Spleen (tissue), 11 donors: Measurements from ENCODE around the gene TMEM86B. TPM values are rescaled to one million over a fixed set of nuclear protein-coding genes. Genes with fewer than 3 reads are reported as not detected.

Source experiments
- DNase-seq: peaks from one replicate; pipeline ENCODE4 v3.0.0-alpha.2; 2020
- H3K27ac ChIP-seq, 8 donors: fragments of 200-600 bp; sonication (generic) in 7 of 8; 1 replicate in 4 of 8; 2 replicates in 4 of 8; pipeline versions ENCODE4 v1.5.0 to v1.8.0; 2016 to 2021; ENCODE audit warnings: inconsistent platforms in 4 of 8, mild to moderate bottlenecking in 4 of 8, moderate library complexity in 1 of 8
- H3K27me3 ChIP-seq, 7 donors: fragments of 200-600 bp; sonication (generic) in 6 of 7; replicated peaks in 1 of 7; 1 replicate in 4 of 7; 2 replicates in 3 of 7; pipeline versions ENCODE4 v1.5.0 to v1.8.0; 2016 to 2021; ENCODE audit warnings: inconsistent platforms in 3 of 7, mild to moderate bottlenecking in 1 of 7
- H3K36me3 ChIP-seq, 6 donors: fragments of 200-600 bp; sonication (generic) in 5 of 6; 1 replicate in 4 of 6; 2 replicates in 2 of 6; pipeline versions ENCODE4 v1.5.0 to v1.8.0; 2016 to 2021; ENCODE audit warnings: inconsistent platforms in 2 of 6
- H3K4me1 ChIP-seq, 6 donors: fragments of 200-600 bp; sonication (generic) in 5 of 6; 1 replicate in 3 of 6; 2 replicates in 3 of 6; pipeline versions ENCODE4 v1.5.0 to v1.8.0; 2016 to 2021; ENCODE audit warnings: inconsistent platforms in 3 of 6
- H3K4me3 ChIP-seq, 8 donors: fragments of 200-600 bp; sonication (generic) in 7 of 8; 1 replicate in 4 of 8; 2 replicates in 4 of 8; pipeline versions ENCODE4 v1.5.0 to v1.8.0; 2016 to 2021; ENCODE audit warnings: inconsistent platforms in 4 of 8, mild to moderate bottlenecking in 4 of 8, moderate library complexity in 2 of 8
- H3K9me3 ChIP-seq, 8 donors: fragments of 200-600 bp; sonication (generic) in 7 of 8; 1 replicate in 4 of 8; 2 replicates in 4 of 8; pipeline versions ENCODE4 v1.5.0 to v1.8.0; 2016 to 2021; ENCODE audit warnings: inconsistent platforms in 4 of 8
- POLR2A ChIP-seq, 3 donors: fragments of 450-650 bp; IDR thresholded peaks; one replicate each; pipeline ENCODE4 v1.5.1; 2017; ENCODE audit warnings: antibody characterized with exemption in 3 of 3, mild to moderate bottlenecking in 1 of 3
- POLR2AphosphoS5 ChIP-seq, 3 donors: sonication (generic); formaldehyde crosslinking; IDR thresholded peaks; one replicate each; pipeline ENCODE4 v1.5.1; 2017; ENCODE audit warnings: antibody characterized with exemption in 3 of 3
- WGBS, 5 donors: extraction: QIAGEN DNeasy Blood & Tissue Kit in 3 of 5; methylation state at CpG; one replicate each; pipeline versions ENCODE4 v1.1.5 to v1.1.7; 2013 to 2018; 5-methylcytosine and 5-hydroxymethylcytosine counted together
- intact Hi-C: fragments of 100-400 bp; cut with DNase I; formaldehyde crosslinking; loops from one replicate; pipeline ENCODE4 v1.15.0; 2023; ENCODE audit warnings: low total_unique reads
- polyA plus RNA-seq, 3 donors: library from polyadenylated mRNA; stranded (reverse); fragments of 200-250 nt; gene quantifications; one replicate each; pipeline ENCODE4 v1.2.1, GENCODE V29; 2013
- total RNA-seq, 7 donors: library from RNA; depleted of rRNA in 3 of 7; stranded (reverse); fragments of >200 nt in 3 of 7; fragmentation: NEBNext Ultra II Directional in 4 of 7; extraction: Animal tissue kit (Norgen Biotek cat#: 25700) in 4 of 7; gene quantifications; one replicate each; pipeline versions ENCODE4 v1.1.0 to v1.2.1, GENCODE V29; 2016 to 2021
- TF ChIP-seq, protein P1 (sequence below), 11 experiments: fragments of 200-600 bp in 7 of 11; fragments of 450-650 bp in 4 of 11; sonication (generic) in 4 of 11; IDR thresholded peaks in 8 of 11; conservative IDR thresholded peaks in 3 of 11; 1 replicate in 7 of 11; 2 replicates in 4 of 11; pipeline versions ENCODE4 v1.4.0 to v1.8.0; 2016 to 2021; ENCODE audit warnings: antibody characterized with exemption in 11 of 11, inconsistent platforms in 4 of 11, mild to moderate bottlenecking in 1 of 11
- donor health status: healthy with polysubstance abuse.
- donor health status: DM: no; HTN: no; CAD: no; lungs with moderate emphysema.
- donor health status: DM: no; HTN: no; CAD: no.
- donor health status: Bipolar disorder and iron deficiency.
- donor health status: healthy.
- donor health status: DM: no; HTN: no; CAD: no.
- donor health status: DM: yes; HTN: yes; CAD: no.

The TMEM86B gene
- total and polyA plus RNA-seq, 10 donors, result 7.5 to 31.5 (median 10.5) TPM

DNA sequence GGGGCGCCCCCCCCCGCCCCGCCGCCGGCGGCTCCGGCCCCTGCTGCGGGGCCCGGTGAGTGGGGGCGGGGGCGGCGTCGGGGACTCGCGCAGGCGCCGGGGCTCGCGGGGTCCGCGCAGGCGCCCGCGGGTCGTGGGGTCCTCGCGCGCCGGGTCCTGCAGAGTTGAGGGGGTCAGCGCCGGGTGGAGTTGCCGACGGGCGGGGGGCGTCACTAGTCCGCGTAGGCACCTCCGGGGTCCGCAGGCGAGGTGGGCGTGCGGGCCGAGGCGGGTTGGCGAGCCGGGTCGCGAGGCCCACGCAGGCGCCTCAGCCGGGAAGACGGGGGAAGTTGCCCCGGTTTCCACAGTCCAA is 29.9 kb upstream of the TMEM86B start:
- Histone ChIP-seq H3K27ac (peak overlapping the region; percentile 78 to 98 (median 96)), H3K4me1 (peaks cover 40 to 62% (median 56%) of the 10 kb centered on the region in 6 donors), H3K9me3 (no peaks in the 10 kb centered on the region), H3K4me3 (peak overlapping the region; percentile 79 to 96 (median 90)), H3K36me3 (peaks cover 0 to 11% (median 0%) of the 10 kb centered on the region in 6 donors), H3K27me3 (no peaks in the 10 kb centered on the region)
- TF ChIP-seq, protein P1, sequence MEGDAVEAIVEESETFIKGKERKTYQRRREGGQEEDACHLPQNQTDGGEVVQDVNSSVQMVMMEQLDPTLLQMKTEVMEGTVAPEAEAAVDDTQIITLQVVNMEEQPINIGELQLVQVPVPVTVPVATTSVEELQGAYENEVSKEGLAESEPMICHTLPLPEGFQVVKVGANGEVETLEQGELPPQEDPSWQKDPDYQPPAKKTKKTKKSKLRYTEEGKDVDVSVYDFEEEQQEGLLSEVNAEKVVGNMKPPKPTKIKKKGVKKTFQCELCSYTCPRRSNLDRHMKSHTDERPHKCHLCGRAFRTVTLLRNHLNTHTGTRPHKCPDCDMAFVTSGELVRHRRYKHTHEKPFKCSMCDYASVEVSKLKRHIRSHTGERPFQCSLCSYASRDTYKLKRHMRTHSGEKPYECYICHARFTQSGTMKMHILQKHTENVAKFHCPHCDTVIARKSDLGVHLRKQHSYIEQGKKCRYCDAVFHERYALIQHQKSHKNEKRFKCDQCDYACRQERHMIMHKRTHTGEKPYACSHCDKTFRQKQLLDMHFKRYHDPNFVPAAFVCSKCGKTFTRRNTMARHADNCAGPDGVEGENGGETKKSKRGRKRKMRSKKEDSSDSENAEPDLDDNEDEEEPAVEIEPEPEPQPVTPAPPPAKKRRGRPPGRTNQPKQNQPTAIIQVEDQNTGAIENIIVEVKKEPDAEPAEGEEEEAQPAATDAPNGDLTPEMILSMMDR (IDR thresholded peaks at IDR 0.05 in 8 of 11, conservative IDR thresholded peaks at IDR 0.05 in 3 of 11), result no peak
- TF ChIP-seq POLR2AphosphoS5 (IDR thresholded peaks at IDR 0.05) (no peak), POLR2A (IDR thresholded peaks at IDR 0.05) (no peak)
- intact Hi-C loops, result loop anchor here (10.0 kb wide), 1 partner anchor 74 kb away; the partner anchor contains the start of gene SYT5
- 0 to 1% (median 1%) methylated on average over 1 to 53 of the region's 53 CpGs for WGBS, 5 donors
- no peak for DNase-seq

DNA sequence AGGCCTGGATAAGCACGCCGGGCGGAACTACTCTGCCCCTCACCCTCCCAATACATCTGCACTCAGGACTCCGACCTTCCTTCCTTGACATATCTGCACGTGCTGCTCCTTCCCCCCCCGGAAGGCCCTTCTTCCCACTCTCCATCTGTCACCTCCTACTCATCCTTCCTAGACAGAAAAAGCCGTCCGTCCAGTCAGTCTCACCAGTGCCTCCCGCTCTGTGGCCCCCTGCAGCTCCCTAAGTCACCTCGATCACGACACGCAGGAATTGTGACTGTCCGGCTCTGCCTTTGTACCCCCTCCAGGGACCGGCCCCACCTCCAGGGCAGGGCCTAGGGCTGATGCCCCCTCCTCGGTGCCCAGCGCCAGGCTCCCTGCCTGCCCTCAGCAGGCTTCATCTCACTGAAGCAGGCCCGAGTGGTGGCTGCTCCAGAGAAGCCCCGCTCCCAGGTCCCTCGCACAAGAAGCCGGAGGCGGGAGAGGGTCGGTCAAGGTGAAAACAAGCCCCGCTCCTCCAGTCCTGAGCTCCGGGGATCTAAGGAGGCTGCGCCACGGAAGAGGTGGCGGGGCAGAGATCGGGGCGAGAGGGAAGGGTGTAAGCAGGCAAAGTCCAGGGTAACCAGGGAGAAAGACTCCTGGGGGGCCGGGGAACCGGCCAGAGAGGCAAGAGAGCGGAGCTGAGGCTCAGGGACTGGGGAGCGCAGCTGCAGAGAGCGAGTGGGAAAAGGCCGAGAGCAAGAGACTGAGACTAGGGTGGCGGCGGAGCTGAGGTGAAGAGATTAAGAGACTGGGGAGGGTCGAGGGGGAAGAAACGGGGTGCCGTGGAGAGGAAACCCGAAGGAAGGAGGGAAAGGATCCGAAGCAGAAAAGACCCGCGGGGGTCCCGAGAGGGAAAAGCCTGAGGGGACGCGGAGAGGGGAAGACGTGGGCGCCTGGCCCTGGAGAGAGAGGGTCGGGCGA is 29.2 kb upstream of the TMEM86B start:
- no peaks in the 10 kb centered on the region for H3K27me3 ChIP-seq
- peaks cover 47 to 69% (median 63%) of the 10 kb centered on the region in 6 donors for H3K4me1 ChIP-seq
- H3K36me3 ChIP-seq, result peaks cover 0 to 11% (median 0%) of the 10 kb centered on the region in 6 donors
- DNase-seq, result peak; percentile 83
- H3K9me3 ChIP-seq, result no peaks in the 10 kb centered on the region
- H3K4me3 ChIP-seq, result peak overlapping the region; percentile 79 to 96 (median 90)
- TF ChIP-seq POLR2A (IDR thresholded peaks at IDR 0.05) (no peak), POLR2AphosphoS5 (IDR thresholded peaks at IDR 0.05) (peak in 1 of 3 donors; percentile 23)
- 0 to 1% (median 1%) methylated on average over 46 to 51 of the region's 51 CpGs for WGBS, 5 donors
- peak overlapping the region; percentile 78 to 98 (median 96) for H3K27ac ChIP-seq
- intact Hi-C loops, result loop anchor here (10.0 kb wide), 1 partner anchor 73 kb away; the partner anchor contains the start of gene SYT5

DNA sequence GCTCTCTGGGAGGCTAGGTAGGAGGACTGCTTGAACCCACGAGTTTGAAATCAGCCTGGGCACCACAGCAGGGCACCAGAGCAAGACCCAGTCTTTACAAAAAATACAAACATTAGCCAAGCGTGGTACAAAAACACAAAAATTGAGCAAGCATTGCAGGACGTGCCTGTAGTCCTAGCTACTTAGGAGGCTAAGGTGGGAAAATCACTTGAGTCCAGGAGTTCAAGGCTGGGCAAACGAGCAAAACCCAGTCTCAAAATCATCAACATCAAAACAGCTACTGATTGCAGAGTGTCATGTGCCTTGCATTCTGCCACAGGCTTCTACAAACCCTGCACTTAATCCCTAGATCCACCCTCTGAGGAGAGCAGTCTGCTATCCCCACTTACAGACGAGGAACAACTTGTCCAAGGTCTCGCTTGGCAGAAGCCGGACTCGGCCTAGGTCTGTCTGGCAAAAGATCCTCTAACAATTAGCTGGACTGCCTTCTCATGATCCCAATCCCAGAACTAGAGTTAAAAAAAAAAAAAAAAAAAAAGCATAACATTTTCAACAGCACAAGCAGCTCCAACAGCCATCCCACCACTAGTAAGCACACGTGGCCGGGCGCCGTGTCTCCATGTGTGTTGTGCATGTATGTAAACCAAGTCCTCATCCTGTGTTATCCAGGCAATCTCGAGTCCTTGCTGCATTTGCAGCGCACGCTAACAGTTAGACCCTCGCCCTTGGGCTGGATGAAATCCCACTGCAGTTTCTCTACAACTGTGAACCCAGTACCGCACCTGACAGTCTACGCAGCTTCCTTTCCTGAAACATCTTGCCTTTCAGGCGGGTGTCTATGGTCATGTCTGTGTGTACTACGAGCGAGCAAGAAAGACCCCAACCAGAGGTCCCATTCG is 28.2 kb upstream of the TMEM86B start:
- H3K27ac ChIP-seq, result peak overlapping the region in 7 of 8 donors; percentile 93 to 98 (median 96)
- H3K4me3 ChIP-seq, result peak overlapping the region; percentile 79 to 96 (median 90)
- peaks cover 56 to 78% (median 73%) of the 10 kb centered on the region in 6 donors for H3K4me1 ChIP-seq
- peaks cover 0 to 2% (median 0%) of the 10 kb centered on the region in 6 donors for H3K36me3 ChIP-seq
- no peaks in the 10 kb centered on the region for H3K27me3 ChIP-seq
- 19 to 27% (median 23%) methylated on average over 22 of the region's 22 CpGs for whole genome bisulfite sequencing, 5 donors
- intact Hi-C loops, result loop anchor here (10.0 kb wide), 1 partner anchor 72 kb away; the partner anchor contains the start of gene SYT5
- TF ChIP-seq POLR2A (IDR thresholded peaks at IDR 0.05) (no peak), POLR2AphosphoS5 (IDR thresholded peaks at IDR 0.05) (no peak)
- TF ChIP-seq, protein P1 (IDR thresholded peaks at IDR 0.05 in 8 of 11, conservative IDR thresholded peaks at IDR 0.05 in 3 of 11), result no peak
- no peaks in the 10 kb centered on the region for H3K9me3 ChIP-seq
- DNase-seq, result peak; percentile 75
